HG03095 (cell line): ENCODE results near the gene PTK6.
A peak's percentile ranks its signal among the peaks of the same experiment; 100 is the strongest.
"Not testable (repeated sequence)": the region's sequence is repeated elsewhere in the genome, so short reads cannot be mapped to it uniquely, and the experiment has no call there.

ENCODE experiments used
- ATAC-seq: cut with Tn5 transposase; IDR thresholded peaks from one replicate; pipeline ENCODE4 v1.9.1; 2021; ENCODE audit warnings: moderate library complexity; ENCODE audit not compliant: unreplicated experiment

The PTK6 gene

DNA sequence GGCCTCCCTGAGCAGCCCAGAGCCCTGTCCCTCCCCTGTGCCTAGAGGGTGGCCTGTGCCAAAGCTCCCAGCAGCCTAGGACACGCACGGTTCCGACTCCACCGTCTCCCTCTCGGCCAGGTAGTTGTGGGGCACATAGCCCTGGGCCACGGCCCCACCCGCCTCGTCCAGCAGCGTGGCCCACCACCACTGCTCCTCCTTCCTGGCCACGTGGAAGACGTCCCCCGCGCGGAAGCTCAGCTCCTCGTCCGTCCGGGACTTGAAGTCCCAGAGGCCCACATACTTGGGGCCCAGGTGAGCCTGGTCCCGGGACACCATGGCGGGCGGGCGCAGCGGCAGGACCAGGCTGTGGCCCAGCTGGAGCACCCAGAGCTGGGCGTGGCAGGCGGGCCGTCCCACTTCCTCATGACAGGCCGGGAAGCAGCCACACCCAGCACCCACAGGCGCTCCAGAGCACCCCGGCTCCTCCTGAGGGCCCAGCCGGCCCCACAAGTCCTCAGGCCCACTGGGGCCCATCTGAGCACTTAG is at the start of gene PTK6:
Gene PTK6 (minus strand): TSS at position 380 of the 528 bp plus-strand sequence. CDS start 62 bp downstream, at position 318.
- ATAC-seq, result peak; percentile 12

- ATAC-seq, result no peak
These were observed 49.6 kb upstream of the PTK6 start for GRCh38 chr20:63586797-63587196.

DNA sequence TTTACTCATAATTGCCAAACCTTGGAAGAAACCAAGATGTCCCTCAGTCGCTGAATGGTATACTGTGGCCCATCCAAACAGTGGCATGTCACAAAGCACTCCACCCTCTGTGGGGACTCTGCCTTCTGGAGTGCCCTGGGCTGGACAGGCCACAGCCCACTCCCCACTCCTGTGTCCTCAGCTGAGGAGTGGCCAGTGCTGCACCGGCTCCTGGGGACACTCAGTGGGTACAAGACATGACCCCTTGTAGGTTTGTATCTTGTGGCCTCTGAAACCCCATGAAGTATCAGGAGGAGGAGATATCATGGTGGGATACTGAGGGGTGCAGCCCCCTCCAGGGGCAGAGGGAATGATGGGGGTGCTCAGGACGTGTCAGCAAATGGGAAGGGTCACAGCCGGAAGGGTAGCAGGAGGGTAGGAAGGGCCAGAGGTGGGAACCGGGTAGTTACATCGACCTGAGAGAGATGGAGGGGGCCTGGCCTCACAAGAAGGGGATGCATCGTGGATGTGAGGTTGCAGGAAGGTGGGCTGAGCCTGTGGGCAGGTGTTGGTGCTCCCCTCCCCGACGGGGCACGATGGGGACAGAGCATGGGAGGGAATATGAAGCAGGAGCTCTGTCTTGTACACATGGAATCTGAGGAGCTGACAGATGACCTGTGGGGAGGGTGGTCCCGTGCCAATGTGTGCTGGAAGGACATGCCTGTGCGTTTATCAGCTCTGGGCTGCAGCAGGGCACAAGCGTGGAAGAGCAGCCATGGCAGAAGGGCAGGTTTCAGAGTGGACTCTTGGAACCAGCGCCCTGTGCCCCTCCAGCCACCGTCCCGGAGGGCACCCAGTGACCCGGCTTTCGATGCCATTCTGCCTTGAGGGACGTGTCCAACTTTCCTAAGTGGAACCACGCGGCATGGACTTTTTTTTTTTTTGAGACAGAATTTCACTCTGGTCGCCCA is 48.7 kb upstream of the PTK6 start:
- ATAC-seq, result no peak

DNA sequence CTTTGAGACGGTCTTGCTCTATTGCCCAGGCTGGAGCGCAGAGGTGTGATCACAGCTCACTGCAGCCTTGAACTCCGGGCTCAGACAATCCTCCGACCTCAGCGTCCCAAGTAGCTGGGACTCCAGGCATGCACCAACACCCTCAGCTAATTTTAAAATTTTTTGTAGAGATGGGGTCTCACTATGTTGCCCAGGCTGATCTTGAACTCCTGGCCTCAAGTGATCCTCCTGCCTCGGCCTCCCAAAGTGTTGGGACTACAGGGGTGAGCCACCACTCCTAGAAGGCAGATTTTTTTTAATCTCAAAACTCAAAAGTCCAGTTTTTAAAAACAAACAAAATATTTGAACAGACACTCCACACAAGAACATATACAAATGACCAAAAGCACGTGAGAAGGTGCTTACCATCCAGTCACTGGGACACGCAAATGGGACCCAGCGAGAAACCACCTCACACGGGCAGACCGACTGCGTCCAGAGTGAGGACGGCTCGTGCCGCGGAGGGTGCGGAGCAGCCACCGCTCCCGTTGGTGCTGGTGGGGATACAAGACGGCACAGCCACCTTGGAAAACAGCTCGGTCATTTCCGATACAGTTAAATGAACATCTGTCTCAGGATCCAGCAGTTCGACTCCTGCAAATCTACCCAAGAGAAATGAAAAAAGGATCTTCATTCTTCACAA is 45.3 kb upstream of the PTK6 start:
- ATAC-seq, result no peak

DNA sequence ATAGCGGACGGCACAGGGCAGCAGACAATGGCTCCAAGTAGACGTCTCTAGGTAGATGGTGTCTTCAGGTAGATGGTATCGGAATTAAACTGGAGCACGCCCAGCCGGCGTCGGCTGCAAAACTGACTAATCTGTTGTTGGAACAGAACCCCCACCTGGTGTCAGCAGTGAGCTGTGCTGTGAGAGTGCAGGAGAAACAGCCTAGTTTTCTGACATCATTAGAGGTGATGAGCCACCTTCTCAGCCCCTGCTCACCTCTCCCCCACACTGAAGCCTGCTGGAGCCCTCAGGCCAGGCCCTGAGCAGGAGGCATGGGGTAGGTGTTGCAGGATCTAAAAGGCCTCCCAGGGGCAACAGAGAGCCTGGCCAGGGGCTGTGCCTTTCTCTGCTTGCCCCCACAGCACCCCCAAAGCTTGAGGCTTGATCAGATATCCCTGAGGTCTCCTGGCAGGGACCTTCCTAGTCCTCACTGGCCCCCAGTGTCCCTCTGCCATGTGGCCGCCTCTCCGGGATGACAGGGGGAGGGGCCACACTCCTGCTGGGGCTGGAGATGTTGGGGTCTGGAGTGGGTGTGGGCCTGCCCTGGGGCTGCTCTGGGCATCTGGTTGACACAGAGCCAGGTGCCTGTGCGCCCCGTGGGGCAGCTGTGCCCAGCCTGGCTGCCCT is 43.8 kb upstream of the PTK6 start:
- no peak for ATAC-seq

- no peak for ATAC-seq
These were observed 42.0 kb upstream of the PTK6 start for GRCh38 chr20:63579017-63579694.

DNA sequence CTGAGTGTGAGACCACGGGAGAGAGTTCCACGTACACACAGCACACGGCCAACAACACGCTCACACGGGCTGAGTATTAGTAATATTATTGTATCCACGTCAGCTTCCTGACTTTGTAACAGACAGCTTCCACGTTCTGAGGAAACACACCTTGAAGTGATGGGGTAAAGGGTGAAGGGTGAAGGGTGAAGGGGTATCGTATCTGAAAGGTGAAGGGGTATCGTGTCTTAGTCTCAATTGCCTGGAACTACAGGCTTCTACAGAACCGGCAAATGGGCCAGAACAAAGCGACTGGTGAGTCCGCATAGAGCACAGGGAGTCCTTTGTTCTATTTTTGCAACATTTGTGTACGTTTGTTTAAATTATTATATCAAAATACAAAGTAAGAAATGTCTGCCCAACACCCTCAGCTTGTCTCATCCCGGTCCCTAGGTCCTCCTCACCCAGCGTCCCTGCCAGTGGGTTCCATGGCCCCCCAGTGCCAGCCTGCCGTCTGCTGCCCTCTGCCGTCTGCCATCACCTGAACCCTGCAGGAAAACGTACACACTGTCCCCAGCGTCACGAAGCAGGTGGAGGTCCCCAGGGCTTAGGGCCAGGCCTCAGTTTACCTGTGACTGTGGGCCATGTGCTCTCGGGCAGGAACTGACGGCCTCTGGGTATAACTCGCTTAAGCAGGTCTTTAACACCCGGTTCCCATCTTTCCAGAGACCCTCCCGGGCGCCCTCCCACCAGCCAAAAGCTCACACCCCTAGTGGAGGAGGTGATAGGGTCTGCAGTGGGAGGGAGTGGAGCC is 41.2 kb upstream of the PTK6 start:
- ATAC-seq, result no peak

- no peak for ATAC-seq
These were observed 40.2 kb upstream of the PTK6 start for GRCh38 chr20:63577317-63577894.

- no peak for ATAC-seq
These were observed 39.1 kb upstream of the PTK6 start for GRCh38 chr20:63576311-63576710.

DNA sequence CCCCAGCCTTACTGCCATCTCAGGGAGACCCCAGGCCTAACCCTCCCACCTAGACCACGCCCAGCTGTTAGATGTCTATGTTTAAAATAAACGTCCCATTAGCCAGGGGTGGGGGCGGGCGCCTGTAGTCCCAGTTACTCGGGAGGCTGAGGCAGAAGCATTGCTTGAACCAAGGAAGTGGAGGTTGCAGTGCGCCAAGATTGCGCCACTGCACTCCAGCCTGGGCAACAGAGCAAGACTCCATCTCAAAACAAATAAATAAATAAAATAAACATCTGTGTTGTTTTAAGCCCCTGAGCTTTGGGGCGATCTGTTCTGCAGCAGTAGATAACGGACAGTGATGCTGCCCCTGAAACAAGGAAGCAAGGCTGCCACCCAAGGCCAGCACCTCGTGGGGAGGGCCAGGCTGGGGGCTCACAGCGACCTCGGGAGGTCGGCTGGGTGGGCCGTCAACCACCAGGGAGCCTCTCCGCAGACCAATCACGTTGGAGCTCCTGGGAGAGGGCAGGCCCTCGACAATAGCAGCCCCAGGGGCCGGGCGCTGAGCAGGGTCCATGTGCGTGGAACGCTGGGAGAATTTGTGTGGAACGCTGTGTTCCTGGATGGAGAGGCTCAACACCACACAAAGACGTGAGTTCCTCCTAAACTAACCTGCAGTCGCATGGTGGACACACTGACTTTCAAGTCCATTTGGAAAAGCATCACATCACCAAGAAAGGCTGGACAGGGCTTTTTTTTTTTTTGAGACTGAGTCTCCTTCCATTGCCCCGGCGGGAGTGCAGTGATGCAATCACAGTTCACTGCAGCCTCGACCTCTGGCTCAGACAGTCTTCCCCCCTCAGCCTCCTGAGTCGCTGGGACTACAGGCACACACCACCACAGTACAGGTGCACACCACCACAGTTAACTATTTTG is 37.9 kb upstream of the PTK6 start:
- no peak for ATAC-seq

DNA sequence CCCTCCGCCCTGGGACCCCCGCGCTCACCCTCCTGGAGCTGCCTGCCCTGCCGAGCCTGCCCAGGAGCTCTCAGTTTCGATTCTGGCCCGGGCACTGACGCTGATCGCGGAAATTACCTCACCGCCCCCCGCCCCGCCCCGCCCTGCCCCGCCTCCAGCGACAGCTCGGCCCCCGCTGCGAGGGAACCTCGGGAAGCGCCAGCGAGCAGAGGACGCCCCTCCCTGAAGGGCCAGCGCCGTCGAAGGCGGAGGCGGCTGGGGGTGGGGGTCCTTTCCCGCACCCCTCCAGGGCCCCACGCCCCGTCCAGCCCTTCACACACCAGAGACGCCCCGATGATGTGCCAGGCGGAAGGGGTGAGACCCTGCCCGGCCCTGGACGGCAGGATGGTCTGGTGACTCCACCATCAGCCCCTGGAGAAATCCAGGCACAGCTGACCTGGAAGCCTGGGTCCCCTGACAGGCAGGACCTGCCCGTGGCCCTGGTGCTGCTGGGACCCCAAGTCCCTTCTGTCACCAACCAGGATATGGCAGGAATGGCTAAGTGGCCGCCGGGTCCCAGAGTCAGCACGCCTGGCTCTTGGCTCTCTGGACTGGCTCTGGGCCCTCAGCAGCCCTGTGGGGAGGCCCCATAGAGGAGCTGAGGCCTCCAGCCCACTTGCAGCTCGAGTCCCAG is 37.1 kb upstream of the PTK6 start, which contains the start of gene HELZ2:
Gene HELZ2 (minus strand): TSS at position 84 of the 673 bp plus-strand sequence. CDS start 1,854 bp downstream, outside the sequence.
- no peak for ATAC-seq

- no peak for ATAC-seq
These were observed 36.5 kb upstream of the PTK6 start for GRCh38 chr20:63573647-63574131.

DNA sequence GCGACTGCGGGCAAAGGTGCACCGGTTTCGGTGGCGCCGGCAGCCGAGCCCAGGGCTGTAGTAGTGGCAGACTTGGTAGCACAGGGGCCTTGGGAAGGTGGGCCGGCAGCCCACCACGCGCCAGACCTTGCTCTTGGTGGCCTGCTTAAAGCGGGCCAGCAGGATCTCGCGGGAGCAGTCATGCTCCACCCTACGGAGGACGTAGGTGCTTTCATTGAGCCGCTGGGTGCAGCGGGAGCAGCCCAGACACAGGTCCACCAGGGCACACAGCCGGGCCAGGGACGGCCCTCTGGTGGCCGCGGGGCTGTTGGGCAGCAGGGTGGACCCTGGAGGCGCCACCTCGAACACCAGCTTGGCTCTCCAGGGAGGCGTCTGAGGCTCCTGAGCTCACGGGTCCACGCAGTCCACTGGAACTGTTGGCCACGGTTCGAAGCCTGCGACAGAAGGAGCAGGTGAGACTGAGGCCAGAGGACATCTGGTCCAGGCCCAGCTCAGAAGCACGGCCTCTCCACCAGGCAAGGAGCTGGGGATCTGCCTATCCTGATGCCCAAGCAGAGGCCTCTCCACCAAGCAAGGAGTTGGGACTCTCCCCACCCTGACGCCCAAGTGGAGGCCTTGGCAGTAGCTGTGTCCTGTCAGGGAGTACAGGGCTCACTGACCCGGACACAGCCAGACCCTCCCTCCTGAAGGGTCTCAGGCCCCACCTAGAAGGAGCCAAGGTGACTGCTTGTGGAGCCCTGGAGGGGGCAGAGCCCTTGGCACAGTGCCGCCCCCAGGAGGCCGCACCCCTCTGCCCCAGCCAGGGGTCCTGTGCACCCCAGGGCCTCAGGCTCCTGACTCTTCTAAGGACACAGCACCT is 35.8 kb upstream of the PTK6 start:
- no peak for ATAC-seq

- no peak for ATAC-seq
These were observed 35.1 kb upstream of the PTK6 start for GRCh38 chr20:63572071-63572787.

DNA sequence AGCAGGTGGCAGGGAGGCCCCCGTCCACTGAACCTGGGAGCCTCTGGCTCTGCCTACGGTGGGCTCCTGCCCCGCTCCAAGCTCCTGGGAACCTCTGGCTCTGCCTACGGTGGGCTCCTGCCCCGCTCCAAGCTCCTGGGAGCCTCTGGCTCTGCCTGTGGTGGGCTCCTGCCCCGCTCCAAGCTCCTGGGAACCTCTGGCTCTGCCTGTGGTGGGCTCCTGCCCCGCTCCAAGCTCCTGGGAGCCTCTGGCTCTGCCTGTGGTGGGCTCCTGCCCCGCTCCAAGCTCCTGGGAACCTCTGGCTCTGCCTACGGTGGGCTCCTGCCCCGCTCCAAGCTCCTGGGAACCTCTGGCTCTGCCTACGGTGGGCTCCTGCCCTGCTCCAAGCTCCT is 33.9 kb upstream of the PTK6 start:
- ATAC-seq, result not testable (repeated sequence)
